ENCODE data around the gene EEFSEC. TPM values are rescaled to one million over a fixed set of nuclear protein-coding genes. Genes with fewer than 3 reads are reported as not detected.

The EEFSEC gene
- total and polyA plus RNA-seq, 2 of the 8 experiments (the other 6 are each of a cell fraction or from before 2014, with no cell fraction given), result 13.1 to 19.8 TPM

GRCh38 chr3:128173849-128174248, 20.6 kb downstream of the EEFSEC start (continued):
- TF ChIP-seq RAD21 (IDR thresholded peaks at IDR 0.05 in 1 of 2, conservative IDR thresholded peaks at IDR 0.05 in 1 of 2; ENCODE audit: low read depth in 2 of 2, low read length in 2 of 2) (peak in 1 of 2 experiments; percentile 19; a peak in 1 of 4 replicates), BCL11A (IDR thresholded peaks at IDR 0.05; ENCODE audit: low read depth in 2 of 2, low read length in 2 of 2) (no peak), ASH2L (IDR thresholded peaks at IDR 0.05; ENCODE audit: low read length) (no peak), EP300 (IDR thresholded peaks at IDR 0.05; ENCODE audit: borderline replicate concordance in 1 of 2, low read depth in 2 of 2, low read length in 2 of 2) (no peak)
- TF ChIP-seq, protein P1, sequence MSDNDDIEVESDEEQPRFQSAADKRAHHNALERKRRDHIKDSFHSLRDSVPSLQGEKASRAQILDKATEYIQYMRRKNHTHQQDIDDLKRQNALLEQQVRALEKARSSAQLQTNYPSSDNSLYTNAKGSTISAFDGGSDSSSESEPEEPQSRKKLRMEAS (IDR thresholded peaks at IDR 0.05), result peak; percentile 39; the same call in 1 of the 2 replicates
- TF ChIP-seq, protein P2, sequence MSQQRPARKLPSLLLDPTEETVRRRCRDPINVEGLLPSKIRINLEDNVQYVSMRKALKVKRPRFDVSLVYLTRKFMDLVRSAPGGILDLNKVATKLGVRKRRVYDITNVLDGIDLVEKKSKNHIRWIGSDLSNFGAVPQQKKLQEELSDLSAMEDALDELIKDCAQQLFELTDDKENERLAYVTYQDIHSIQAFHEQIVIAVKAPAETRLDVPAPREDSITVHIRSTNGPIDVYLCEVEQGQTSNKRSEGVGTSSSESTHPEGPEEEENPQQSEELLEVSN (IDR thresholded peaks at IDR 0.05), result no peak
- TF ChIP-seq, protein P3, sequence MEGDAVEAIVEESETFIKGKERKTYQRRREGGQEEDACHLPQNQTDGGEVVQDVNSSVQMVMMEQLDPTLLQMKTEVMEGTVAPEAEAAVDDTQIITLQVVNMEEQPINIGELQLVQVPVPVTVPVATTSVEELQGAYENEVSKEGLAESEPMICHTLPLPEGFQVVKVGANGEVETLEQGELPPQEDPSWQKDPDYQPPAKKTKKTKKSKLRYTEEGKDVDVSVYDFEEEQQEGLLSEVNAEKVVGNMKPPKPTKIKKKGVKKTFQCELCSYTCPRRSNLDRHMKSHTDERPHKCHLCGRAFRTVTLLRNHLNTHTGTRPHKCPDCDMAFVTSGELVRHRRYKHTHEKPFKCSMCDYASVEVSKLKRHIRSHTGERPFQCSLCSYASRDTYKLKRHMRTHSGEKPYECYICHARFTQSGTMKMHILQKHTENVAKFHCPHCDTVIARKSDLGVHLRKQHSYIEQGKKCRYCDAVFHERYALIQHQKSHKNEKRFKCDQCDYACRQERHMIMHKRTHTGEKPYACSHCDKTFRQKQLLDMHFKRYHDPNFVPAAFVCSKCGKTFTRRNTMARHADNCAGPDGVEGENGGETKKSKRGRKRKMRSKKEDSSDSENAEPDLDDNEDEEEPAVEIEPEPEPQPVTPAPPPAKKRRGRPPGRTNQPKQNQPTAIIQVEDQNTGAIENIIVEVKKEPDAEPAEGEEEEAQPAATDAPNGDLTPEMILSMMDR (IDR thresholded peaks at IDR 0.05; ENCODE audit: control extremely low read depth in 1 of 3, insufficient read depth in 1 of 3, low read depth in 1 of 3, low read length in 3 of 3), result peak in 2 of 3 experiments; percentile 19 to 39; a peak in 3 of 4 replicates
